A549 (cell line): ENCODE results near the gene CAMTA1. TPM values are rescaled to one million over a fixed set of nuclear protein-coding genes. Genes with fewer than 3 reads are reported as not detected.

Experiments used
- ATAC-seq, 2 experiments: fragments of 200-7000 bp in 1 of 2; fragments of >200 bp in 1 of 2; cut with Nextera tagmentation in 1 of 2; cut with Tn5 transposase in 1 of 2; 3 replicates each; pipeline versions ENCODE4 v1.8.0 to v1.9.1; 2018 to 2020; ENCODE audit warnings: mild to moderate bottlenecking in 1 of 2, moderate library complexity in 1 of 2
- CTCF ChIA-PET: fragments of 300-600 bp; sonication (Branson Sonifier 250); formaldehyde crosslinking; extraction: SDS; loops from one replicate; lab custom pipeline; 2021; ENCODE audit warnings: antibody characterized with exemption, inconsistent platforms; lab: Yijun Ruan, JAX
- POLR2A ChIA-PET: fragments of 350-600 bp; formaldehyde crosslinking; extraction: SDS; loops from one replicate; lab custom pipeline; 2021; ENCODE audit warnings: antibody characterized with exemption, inconsistent platforms; lab: Yijun Ruan, JAX
- DNase-seq, 2 experiments: peaks; one replicate each; pipeline versions ENCODE4 v3.0.0 to v3.0.0-alpha.2; 2011 to 2016; ENCODE audit warnings: low read depth in 1 of 2, low spot score in 1 of 2
- FAIRE-seq: peaks from 2 replicates; lab custom pipeline; 2011; peaks lifted over from hg19 to GRCh38; lab: Jason Lieb, UNC
- H3K27ac ChIP-seq, 2 experiments: fragments of >200 bp; sonication (Bioruptor Twin); formaldehyde crosslinking; 3 replicates each; pipeline ENCODE4 v1.5.1; 2016 to 2017
- H3K4me1 ChIP-seq: fragments of >200 bp; sonication (Bioruptor Twin); formaldehyde crosslinking; 3 replicates; pipeline ENCODE4 v1.6.1; 2016
- H3K4me2 ChIP-seq: fragments of >200 bp; sonication (Bioruptor Twin); formaldehyde crosslinking; 3 replicates; pipeline ENCODE4 v1.6.1; 2016
- H3K4me3 ChIP-seq: fragments of >200 bp; sonication (Bioruptor Twin); formaldehyde crosslinking; 3 replicates; pipeline ENCODE4 v1.5.1; 2016
- H3K9me3 ChIP-seq: fragments of >200 bp; sonication (Bioruptor Twin); formaldehyde crosslinking; 3 replicates; pipeline ENCODE4 v1.6.1; 2016
- ATOH8 ChIP-seq: fragments of 250-450 bp; sonication (Bioruptor Pico); IDR thresholded peaks from 2 replicates; pipeline ENCODE4 v1.5.0; 2020; ENCODE audit warnings: low read depth, mild to moderate bottlenecking, moderate library complexity
- CHD2 ChIP-seq: fragments of 150-350 bp; IDR thresholded peaks from 2 replicates; pipeline ENCODE4 v1.6.1; 2014; ENCODE audit warnings: low read length; ENCODE audit not compliant: partially characterized antibody
- CTCF ChIP-seq: fragments of >200 bp; sonication (Bioruptor Twin); formaldehyde crosslinking; IDR thresholded peaks from 3 replicates; pipeline ENCODE4 v1.5.1; 2016
- E2F6 ChIP-seq: IDR thresholded peaks from 2 replicates; pipeline ENCODE4 v1.6.1; 2012; ENCODE audit warnings: low read depth, borderline replicate concordance
- EHF ChIP-seq: fragments of 250-450 bp; sonication (Bioruptor Pico); IDR thresholded peaks from 2 replicates; pipeline ENCODE4 v1.5.0; 2020; ENCODE audit warnings: mild to moderate bottlenecking
- EHMT2 ChIP-seq: fragments of 200-600 bp; sonication (generic); IDR thresholded peaks from 2 replicates; pipeline ENCODE4 v1.6.1; 2016; ENCODE audit warnings: antibody characterized with exemption, low read depth, mild to moderate bottlenecking, moderate library complexity
- ELK1 ChIP-seq: fragments of 150-350 bp; IDR thresholded peaks from 2 replicates; pipeline ENCODE4 v1.6.1; 2014; ENCODE audit warnings: low read depth, mild to moderate bottlenecking, low read length
- FOXS1 ChIP-seq: fragments of 250-450 bp; sonication (Bioruptor Pico); IDR thresholded peaks from 2 replicates; pipeline ENCODE4 v1.5.0; 2020; ENCODE audit warnings: mild to moderate bottlenecking, moderate library complexity
- HEYL ChIP-seq: fragments of 250-450 bp; sonication (Bioruptor Pico); IDR thresholded peaks from 2 replicates; pipeline ENCODE4 v1.8.0; 2021; ENCODE audit warnings: mild to moderate bottlenecking, moderate library complexity
- HOXB13 ChIP-seq: fragments of 250-450 bp; sonication (Bioruptor Pico); IDR thresholded peaks from 2 replicates; pipeline ENCODE4 v1.5.0; 2020; ENCODE audit warnings: low read depth, mild to moderate bottlenecking, moderate library complexity
- HOXB5 ChIP-seq: fragments of 250-450 bp; sonication (Bioruptor Pico); IDR thresholded peaks from 2 replicates; pipeline ENCODE4 v1.5.0; 2020; ENCODE audit warnings: mild to moderate bottlenecking, moderate library complexity
- MAFK ChIP-seq: fragments of 450-650 bp; IDR thresholded peaks from 2 replicates; pipeline ENCODE4 v1.6.1; 2014; ENCODE audit not compliant: partially characterized antibody
- MYC ChIP-seq: IDR thresholded peaks from 2 replicates; pipeline ENCODE4 v1.6.1; 2012; ENCODE audit warnings: mild to moderate bottlenecking, inconsistent platforms, low read length, improper control_type of control experiment, borderline replicate concordance
- NPAS2 ChIP-seq: fragments of 250-450 bp; sonication (Bioruptor Pico); IDR thresholded peaks from 2 replicates; pipeline ENCODE4 v1.8.0; 2022; ENCODE audit warnings: mild to moderate bottlenecking, moderate library complexity, borderline replicate concordance
- PBX3 ChIP-seq: IDR thresholded peaks from 2 replicates; pipeline ENCODE4 v1.6.1; 2012
- POLR2AphosphoS2 ChIP-seq: conservative IDR thresholded peaks from 2 replicates; pipeline ENCODE4 v1.6.1; 2012; ENCODE audit warnings: low read length, improper control_type of control experiment, inconsistent platforms
- RAD21 ChIP-seq, 2 experiments: fragments of >200 bp in 1 of 2; sonication (Bioruptor Twin) in 1 of 2; formaldehyde crosslinking in 1 of 2; IDR thresholded peaks in 1 of 2; conservative IDR thresholded peaks in 1 of 2; 2 replicates in 1 of 2; 3 replicates in 1 of 2; pipeline ENCODE4 v1.6.1; 2012 to 2018; ENCODE audit warnings: inconsistent platforms in 1 of 2
- RARB ChIP-seq: fragments of 250-450 bp; sonication (Bioruptor Pico); IDR thresholded peaks from 2 replicates; pipeline ENCODE4 v1.8.0; 2021; ENCODE audit warnings: mild to moderate bottlenecking, moderate library complexity
- RCOR1 ChIP-seq: fragments of 150-350 bp; IDR thresholded peaks from 2 replicates; pipeline ENCODE4 v1.6.1; 2014; ENCODE audit warnings: antibody characterized with exemption, low read length, low read depth
- RFX5 ChIP-seq: fragments of 450-650 bp; IDR thresholded peaks from 2 replicates; pipeline ENCODE4 v1.7.1; 2014; ENCODE audit warnings: antibody characterized with exemption, mild to moderate bottlenecking, moderate library complexity
- RNF2 ChIP-seq: fragments of 200-600 bp; sonication (generic); IDR thresholded peaks from 2 replicates; pipeline ENCODE4 v1.6.1; 2016; ENCODE audit warnings: low read depth, mild to moderate bottlenecking, antibody characterized with exemption, moderate library complexity, borderline replicate concordance
- SREBF2 ChIP-seq: fragments of 450-650 bp; IDR thresholded peaks from 2 replicates; pipeline ENCODE4 v1.6.1; 2014; ENCODE audit warnings: mild to moderate bottlenecking, moderate library complexity
- TFCP2L1 ChIP-seq: fragments of 250-450 bp; sonication (Bioruptor Pico); IDR thresholded peaks from 2 replicates; pipeline ENCODE4 v1.5.0; 2021; ENCODE audit warnings: mild to moderate bottlenecking
- ZC3H11A ChIP-seq: fragments of 450-650 bp; IDR thresholded peaks from 2 replicates; pipeline ENCODE4 v1.6.1; 2014; ENCODE audit warnings: antibody characterized with exemption, mild to moderate bottlenecking
- ZNF302 ChIP-seq: fragments of 250-450 bp; sonication (Bioruptor Pico); IDR thresholded peaks from 2 replicates; pipeline ENCODE4 v1.9.0; 2021; ENCODE audit warnings: inconsistent platforms, mild to moderate bottlenecking, moderate library complexity
- WGBS: methylation state at CpG from one replicate; pipeline ENCODE4 v1.1.6; 2017; ENCODE audit errors: missing lambda C conversion rate; 5-methylcytosine and 5-hydroxymethylcytosine counted together
- polyA plus RNA-seq, 4 experiments: library from polyadenylated mRNA; depleted of rRNA in 3 of 4; stranded (reverse); fragments of >200 nt; fragmentation: RNase III in 1 of 4; extraction: RNeasy Plus Mini Kit Qiagen cat#74134 plus additional on column Dnase treatment in 1 of 4; gene quantifications; 2 replicates in 3 of 4; 3 replicates in 1 of 4; pipeline ENCODE4 v1.2.3, GENCODE V29; 2011 to 2017

Gene CAMTA1
- polyA plus RNA-seq, 2 of the 4 experiments (the other 2 are of a cell fraction) = 58.8 to 75.0 TPM

- no peak for TF ChIP-seq FOXS1 (CRISPR knock-in tag)
- no peak for TF ChIP-seq RARB (CRISPR knock-in tag)
- TF ChIP-seq HOXB13 (CRISPR knock-in tag) = no peak
- TF ChIP-seq E2F6 = no peak
- TF ChIP-seq RAD21 (conservative IDR thresholded peaks at IDR 0.05 in 1 of 2, IDR thresholded peaks at IDR 0.05 in 1 of 2) = no peak
- no peak for TF ChIP-seq ZC3H11A
- no peak for TF ChIP-seq EHF (CRISPR knock-in tag)
- no peak for TF ChIP-seq TFCP2L1
- no peak for TF ChIP-seq MAFK
- no peak for TF ChIP-seq CTCF
- TF ChIP-seq HEYL (CRISPR knock-in tag) = no peak
- TF ChIP-seq CHD2 = no peak
- TF ChIP-seq PBX3 = no peak
- TF ChIP-seq ZNF302 (CRISPR knock-in tag) = no peak
- no peak for TF ChIP-seq MYC
- no peak for TF ChIP-seq HOXB5 (CRISPR knock-in tag)
- TF ChIP-seq ATOH8 = no peak
- H3K4me2 ChIP-seq = no peak overlapping the region
- ChIA-PET CTCF (interaction anchor here (1.1 to 10.4 kb wide), 3 partner anchors 15 to 69 kb away, joined by 3 to 124 read pairs (median 71); no protein-coding TSS in a partner anchor), POLR2A (no interaction called here)
- no peak for FAIRE-seq
- WGBS = 79% methylated on average over 8 of the region's 15 CpGs
- no peak overlapping the region for H3K4me3 ChIP-seq
- no peaks in the 10 kb centered on the region for H3K9me3 ChIP-seq
- H3K4me1 ChIP-seq = no peaks in the 10 kb centered on the region
- H3K27ac ChIP-seq = no peak overlapping the region
- no peak for DNase-seq
- no peak for ATAC-seq
Observed at GRCh38 chr1:7683521-7683920, 898.3 kb downstream of the CAMTA1 start.

- no peak for FAIRE-seq
- ChIA-PET POLR2A (no interaction called here), CTCF (interaction anchor here (0.6 to 10.4 kb wide), 3 partner anchors 15 to 882 kb away, joined by 5 to 124 read pairs (median 71); no protein-coding TSS in a partner anchor)
- no peak for DNase-seq
- H3K27ac ChIP-seq = no peak overlapping the region
- no peaks in the 10 kb centered on the region for H3K4me1 ChIP-seq
- no peaks in the 10 kb centered on the region for H3K9me3 ChIP-seq
- H3K4me3 ChIP-seq = no peak overlapping the region
- WGBS = no CpG with 5 or more reads among the region's 8 CpGs
- ATAC-seq = no peak
- TF ChIP-seq HOXB13 (CRISPR knock-in tag) (no peak), NPAS2 (CRISPR knock-in tag) (no peak), MAFK (no peak), RCOR1 (no peak), SREBF2 (no peak), MYC (no peak), EHMT2 (no peak), CHD2 (no peak), POLR2AphosphoS2 (no peak), ZNF302 (CRISPR knock-in tag) (no peak), TFCP2L1 (no peak), RFX5 (no peak), RNF2 (no peak), ELK1 (no peak)
- H3K4me2 ChIP-seq = no peak overlapping the region
Observed at GRCh38 chr1:7684132-7684531, 898.9 kb downstream of the CAMTA1 start.
